Fibroblast of lung (primary cell): ENCODE data around the gene PKD1L1. TPM values are rescaled to one million over a fixed set of nuclear protein-coding genes. Genes with fewer than 3 reads are reported as not detected.

Experiments
- DNase-seq, 2 donors: peaks; one replicate each; pipeline versions ENCODE4 v3.0.0 to v3.0.0-alpha.2; 2010; ENCODE audit warnings: low read depth in 2 of 2
- H2AFZ ChIP-seq: 2 replicates; pipeline ENCODE4 v1.5.1; 2012; ENCODE audit warnings: low read length, control low read depth, inconsistent platforms
- H3K27ac ChIP-seq: 2 replicates; pipeline ENCODE4 v1.5.1; 2011; ENCODE audit warnings: low read length, control low read depth; ENCODE audit not compliant: insufficient read depth
- H3K27me3 ChIP-seq: 2 replicates; pipeline ENCODE4 v1.5.1; 2011; ENCODE audit warnings: mild to moderate bottlenecking, low read length; ENCODE audit not compliant: control insufficient read depth, insufficient read depth
- H3K36me3 ChIP-seq: 2 replicates; pipeline ENCODE4 v1.5.1; 2011; ENCODE audit warnings: low read length; ENCODE audit not compliant: control insufficient read depth, insufficient read depth
- H3K4me1 ChIP-seq: 2 replicates; pipeline ENCODE4 v1.5.1; 2011; ENCODE audit warnings: low read length; ENCODE audit not compliant: control insufficient read depth, insufficient read depth; ENCODE audit errors: extremely low read depth
- H3K4me2 ChIP-seq: 2 replicates; pipeline ENCODE4 v1.5.1; 2011; ENCODE audit warnings: low read length, control low read depth; ENCODE audit not compliant: insufficient read depth; ENCODE audit errors: extremely low read depth
- H3K4me3 ChIP-seq, 4 experiments: fragments of 200-600 bp in 1 of 4; sonication (generic) in 1 of 4; replicated peaks in 1 of 4; 2 replicates each; pipeline ENCODE4 v1.5.1; 2011 to 2016; ENCODE audit warnings: low read length in 4 of 4, low read depth in 3 of 4, mild to moderate bottlenecking in 3 of 4, control low read depth in 2 of 4, inconsistent platforms in 1 of 4, mixed read lengths in 1 of 4; ENCODE audit not compliant: insufficient read depth in 1 of 4; ENCODE audit errors: control extremely low read depth in 1 of 4
- H3K79me2 ChIP-seq: 2 replicates; pipeline ENCODE4 v1.5.1; 2012; ENCODE audit warnings: mild to moderate bottlenecking, low read length, inconsistent platforms; ENCODE audit not compliant: control insufficient read depth, insufficient read depth
- H3K9ac ChIP-seq: 2 replicates; pipeline ENCODE4 v1.5.1; 2011; ENCODE audit warnings: mild to moderate bottlenecking, low read length, control low read depth; ENCODE audit not compliant: insufficient read depth
- H3K9me3 ChIP-seq: 2 replicates; pipeline ENCODE4 v1.5.1; 2012; ENCODE audit warnings: low read depth, low read length; ENCODE audit not compliant: control insufficient read depth, insufficient read depth
- H4K20me1 ChIP-seq: 2 replicates; pipeline ENCODE4 v1.5.1; 2011; ENCODE audit warnings: low read length; ENCODE audit not compliant: control insufficient read depth, insufficient read depth; ENCODE audit errors: extremely low read depth
- EZH2 ChIP-seq: IDR thresholded peaks from 2 replicates; pipeline ENCODE4 v1.5.1; 2012; ENCODE audit warnings: low read length, control low read depth, mild to moderate bottlenecking; ENCODE audit errors: missing control alignments
- polyA plus RNA-seq, 2 donors: library from polyadenylated mRNA; depleted of rRNA in 1 of 2; stranded (reverse) in 1 of 2; unstranded in 1 of 2; fragments of >200 nt; gene quantifications; 2 replicates each; pipeline ENCODE4 v1.2.1, GENCODE V29; 2011 to 2012; ENCODE audit warnings: missing spikeins in 1 of 2
- total RNA-seq: library from RNA; depleted of rRNA; stranded (reverse); fragments of >200 nt; gene quantifications from 2 replicates; pipeline ENCODE4 v1.2.1, GENCODE V29; 2014
- TF ChIP-seq, protein P1 (sequence below), 2 donors: IDR thresholded peaks in 1 of 2; conservative IDR thresholded peaks in 1 of 2; 1 replicate in 1 of 2; 2 replicates in 1 of 2; pipeline ENCODE4 v1.5.1; 2011 to 2012; ENCODE audit warnings: low read length in 2 of 2, control low read depth in 1 of 2, inconsistent platforms in 1 of 2, low read depth in 1 of 2, mild to moderate bottlenecking in 1 of 2

PKD1L1 gene
- total and polyA plus RNA-seq, 2 donors (not counting 1 experiment from before 2014, with no cell fraction given) = under 0.01 to 0.12 TPM

- Histone ChIP-seq H2AFZ (no peak overlapping the region), H3K79me2 (no peaks in the 10 kb centered on the region), H4K20me1 (no peaks in the 10 kb centered on the region), H3K9me3 (no peaks in the 10 kb centered on the region), H3K36me3 (no peaks in the 10 kb centered on the region), H3K4me1 (peaks cover under 1% of the 10 kb centered on the region), H3K27me3 (no peaks in the 10 kb centered on the region), H3K4me3 (no peak overlapping the region), H3K9ac (no peak overlapping the region), H3K27ac (no peak overlapping the region), H3K4me2 (no peak overlapping the region)
- TF ChIP-seq, protein P1, sequence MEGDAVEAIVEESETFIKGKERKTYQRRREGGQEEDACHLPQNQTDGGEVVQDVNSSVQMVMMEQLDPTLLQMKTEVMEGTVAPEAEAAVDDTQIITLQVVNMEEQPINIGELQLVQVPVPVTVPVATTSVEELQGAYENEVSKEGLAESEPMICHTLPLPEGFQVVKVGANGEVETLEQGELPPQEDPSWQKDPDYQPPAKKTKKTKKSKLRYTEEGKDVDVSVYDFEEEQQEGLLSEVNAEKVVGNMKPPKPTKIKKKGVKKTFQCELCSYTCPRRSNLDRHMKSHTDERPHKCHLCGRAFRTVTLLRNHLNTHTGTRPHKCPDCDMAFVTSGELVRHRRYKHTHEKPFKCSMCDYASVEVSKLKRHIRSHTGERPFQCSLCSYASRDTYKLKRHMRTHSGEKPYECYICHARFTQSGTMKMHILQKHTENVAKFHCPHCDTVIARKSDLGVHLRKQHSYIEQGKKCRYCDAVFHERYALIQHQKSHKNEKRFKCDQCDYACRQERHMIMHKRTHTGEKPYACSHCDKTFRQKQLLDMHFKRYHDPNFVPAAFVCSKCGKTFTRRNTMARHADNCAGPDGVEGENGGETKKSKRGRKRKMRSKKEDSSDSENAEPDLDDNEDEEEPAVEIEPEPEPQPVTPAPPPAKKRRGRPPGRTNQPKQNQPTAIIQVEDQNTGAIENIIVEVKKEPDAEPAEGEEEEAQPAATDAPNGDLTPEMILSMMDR (conservative IDR thresholded peaks at IDR 0.05 in 1 of 2, IDR thresholded peaks at IDR 0.05 in 1 of 2; ENCODE audit: low read depth in 1 of 2, low read length in 2 of 2) = no peak
- no peak for TF ChIP-seq EZH2
- DNase-seq = no peak
Observed at GRCh38 chr7:47934831-47935230, 13.4 kb downstream of the PKD1L1 start.

DNA sequence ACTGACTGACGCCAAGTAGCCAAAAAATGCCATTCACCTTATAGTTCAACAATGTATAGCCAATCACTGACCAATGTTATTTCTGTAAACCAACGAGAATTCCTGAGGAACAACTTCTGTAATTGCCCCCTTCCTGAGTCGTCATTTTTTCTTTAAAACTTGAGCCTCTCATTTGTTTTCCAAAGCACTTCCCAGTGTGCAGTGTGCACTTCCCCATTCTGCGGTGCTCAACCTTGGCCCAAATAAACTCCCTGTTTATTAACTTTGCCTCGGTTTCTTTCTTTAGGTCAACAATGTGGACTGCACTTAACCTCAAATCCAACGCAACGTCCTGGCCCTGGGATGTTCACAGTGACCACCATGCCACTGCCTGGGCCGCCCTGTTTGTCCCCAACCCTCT is 15.1 kb downstream of the PKD1L1 start:
- TF ChIP-seq, protein P1 (conservative IDR thresholded peaks at IDR 0.05 in 1 of 2, IDR thresholded peaks at IDR 0.05 in 1 of 2; ENCODE audit: low read depth in 1 of 2, low read length in 2 of 2) = no peak
- no peak for TF ChIP-seq EZH2
- H2AFZ ChIP-seq = no peak overlapping the region
- H3K9ac ChIP-seq = no peak overlapping the region
- H3K4me2 ChIP-seq = no peak overlapping the region
- no peaks in the 10 kb centered on the region for H3K27me3 ChIP-seq
- no peak overlapping the region for H3K27ac ChIP-seq
- H3K36me3 ChIP-seq = no peaks in the 10 kb centered on the region
- H3K9me3 ChIP-seq = no peaks in the 10 kb centered on the region
- no peaks in the 10 kb centered on the region for H3K79me2 ChIP-seq
- H4K20me1 ChIP-seq = no peaks in the 10 kb centered on the region
- H3K4me1 ChIP-seq = no peaks in the 10 kb centered on the region
- DNase-seq = no peak
- no peak overlapping the region for H3K4me3 ChIP-seq

DNA sequence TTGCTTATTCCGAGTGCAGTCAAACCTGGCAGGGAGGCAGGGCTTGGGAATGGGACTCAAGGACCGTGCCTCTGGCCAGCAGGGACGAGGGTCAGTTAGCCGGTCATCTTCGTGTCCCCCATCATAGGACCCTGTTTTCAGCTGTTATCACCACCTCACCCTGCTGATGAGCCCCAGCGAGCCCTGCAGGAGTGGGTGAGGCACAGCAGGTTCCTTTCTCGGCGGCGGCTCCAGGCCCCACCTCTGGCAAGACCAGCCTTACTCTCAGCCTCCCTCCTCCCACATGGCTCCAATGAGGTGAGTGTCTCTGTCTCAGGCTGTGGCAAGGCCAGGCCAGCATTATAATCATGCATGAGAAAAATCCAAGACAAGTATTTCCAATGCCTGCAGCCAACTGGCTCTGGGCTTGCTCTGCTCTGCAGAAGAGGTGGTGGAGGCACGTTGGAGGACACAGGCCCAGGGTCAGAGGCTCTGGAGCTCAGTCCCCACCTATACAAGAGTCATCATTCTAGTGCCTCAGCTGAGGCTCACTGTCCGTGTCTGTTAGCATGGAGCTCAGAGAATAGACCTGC is 15.7 kb downstream of the PKD1L1 start:
- Histone ChIP-seq H3K4me3 (no peak overlapping the region), H3K4me2 (no peak overlapping the region), H3K9me3 (no peaks in the 10 kb centered on the region), H3K9ac (no peak overlapping the region), H3K27me3 (no peaks in the 10 kb centered on the region), H3K79me2 (no peaks in the 10 kb centered on the region), H4K20me1 (no peaks in the 10 kb centered on the region), H3K27ac (no peak overlapping the region), H2AFZ (no peak overlapping the region), H3K4me1 (no peaks in the 10 kb centered on the region), H3K36me3 (no peaks in the 10 kb centered on the region)
- no peak for DNase-seq
- TF ChIP-seq EZH2 = no peak
- TF ChIP-seq, protein P1 (conservative IDR thresholded peaks at IDR 0.05 in 1 of 2, IDR thresholded peaks at IDR 0.05 in 1 of 2; ENCODE audit: low read depth in 1 of 2, low read length in 2 of 2) = no peak
